GM13976 (cell line): ENCODE measurements around the gene CCDC40.

Experiments used
- DNase-seq: peaks from one replicate; pipeline ENCODE4 v3.0.0; 2012; ENCODE audit warnings: low spot score
- CTCF ChIP-seq: IDR thresholded peaks from 2 replicates; pipeline ENCODE4 v1.5.1; 2012; ENCODE audit warnings: borderline replicate concordance, mild to moderate bottlenecking; ENCODE audit not compliant: insufficient read depth; ENCODE audit errors: extremely low read depth, missing control alignments, control extremely low read depth
- in situ Hi-C: fragments of 300-500 bp; cut with MboI; formaldehyde crosslinking; loops from one replicate; pipeline ENCODE4 v1.12.0; 2022; ENCODE audit warnings: low sequenced_read_pairs, mixed read lengths, inconsistent platforms; ENCODE audit not compliant: unreplicated experiment

The CCDC40 gene

DNA sequence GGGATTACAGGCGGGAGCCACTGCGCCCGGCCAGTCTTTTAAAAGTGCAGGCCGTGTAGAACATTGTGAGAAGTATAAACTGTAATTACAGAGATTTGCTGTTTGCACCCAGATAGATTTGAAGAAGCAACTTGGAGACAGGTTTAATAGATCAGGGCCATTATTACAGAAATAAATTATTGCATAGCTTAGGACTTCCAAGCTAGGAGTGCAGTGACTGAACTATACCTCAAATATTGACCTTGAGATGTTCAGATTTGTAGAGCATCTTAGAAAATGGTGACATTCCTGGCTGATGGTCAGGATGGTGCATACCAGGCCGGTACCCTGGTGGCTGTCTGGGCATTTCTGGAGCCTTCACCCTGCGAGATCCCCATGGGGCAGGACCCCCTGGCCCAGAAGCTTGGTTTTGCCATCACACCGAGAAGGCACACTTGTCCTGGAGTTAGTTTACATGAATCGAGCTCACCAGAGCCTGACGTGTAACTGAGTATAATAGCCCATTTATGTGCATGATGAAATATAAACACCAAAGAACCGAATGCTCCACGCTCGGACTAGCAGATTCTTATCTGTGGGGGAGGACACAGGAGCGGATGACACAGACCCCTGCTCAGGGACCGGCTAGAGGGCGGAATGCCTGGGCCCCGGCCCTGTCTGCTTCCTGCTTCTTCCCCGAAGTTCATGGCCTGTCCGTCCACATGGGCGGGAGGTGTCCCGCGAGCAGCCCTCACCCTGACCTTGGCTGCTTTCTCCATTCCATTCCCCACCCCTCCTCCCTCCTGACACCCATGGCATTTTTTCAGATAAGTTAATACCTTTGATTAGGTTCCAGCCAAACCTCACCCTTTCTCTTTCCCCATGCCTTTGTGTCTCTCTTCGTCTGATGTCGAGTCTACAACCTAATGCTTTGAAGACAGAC lies 32.1 kb downstream of the CCDC40 start:
- in situ Hi-C loops: no loop called here
- DNase-seq: no peak

DNA sequence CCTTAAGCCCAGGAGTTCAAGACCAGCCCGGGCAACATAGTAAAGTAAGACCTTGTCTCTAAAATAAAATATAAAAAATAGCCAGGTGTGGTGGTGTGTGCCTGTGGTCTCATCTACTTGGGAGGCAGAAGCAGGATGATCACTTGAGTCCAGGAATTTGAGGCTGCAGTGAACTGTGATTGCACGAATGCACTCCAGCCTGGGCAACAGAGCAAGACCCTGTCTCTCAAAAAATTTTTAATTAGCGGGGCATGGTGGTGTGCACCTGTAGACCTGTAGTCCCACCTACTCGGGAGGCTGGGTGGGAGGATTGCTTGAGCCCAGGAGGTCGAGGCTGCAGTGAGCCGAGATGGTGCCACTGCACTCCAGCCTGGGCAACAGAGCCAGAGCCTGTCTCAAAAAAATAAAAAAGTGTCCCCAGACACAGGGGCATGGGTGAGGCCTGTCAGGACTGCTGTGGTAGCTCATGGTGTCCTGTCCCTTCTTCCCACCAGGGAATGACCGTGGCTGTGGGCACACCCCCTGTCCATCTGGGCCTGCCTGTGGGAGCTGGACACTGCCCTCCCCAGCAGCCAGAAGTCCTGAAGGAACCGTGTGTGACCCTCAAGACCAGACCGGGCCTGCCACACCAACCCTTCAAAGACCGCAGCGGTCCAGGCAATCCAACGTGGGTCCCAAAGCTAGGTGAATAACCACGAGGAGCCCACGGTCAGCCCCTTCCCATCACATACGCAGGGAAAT lies 34.1 kb downstream of the CCDC40 start:
- no peak for DNase-seq
- in situ Hi-C loops: no loop called here
- TF ChIP-seq CTCF: no peak

More for the DNA sequence above, 32.1 kb downstream of the CCDC40 start:
- no peak for TF ChIP-seq CTCF

- in situ Hi-C loops: no loop called here
These were observed 34.8 kb downstream of the CCDC40 start for GRCh38 chr17:80071116-80071841.

GRCh38 chr17:80072410-80072809 lies 36.0 kb downstream of the CCDC40 start:
- no peak for DNase-seq
- no peak for TF ChIP-seq CTCF

More at GRCh38 chr17:80071116-80071841, 34.8 kb downstream of the CCDC40 start:
- no peak for DNase-seq
- TF ChIP-seq CTCF: no peak

DNA sequence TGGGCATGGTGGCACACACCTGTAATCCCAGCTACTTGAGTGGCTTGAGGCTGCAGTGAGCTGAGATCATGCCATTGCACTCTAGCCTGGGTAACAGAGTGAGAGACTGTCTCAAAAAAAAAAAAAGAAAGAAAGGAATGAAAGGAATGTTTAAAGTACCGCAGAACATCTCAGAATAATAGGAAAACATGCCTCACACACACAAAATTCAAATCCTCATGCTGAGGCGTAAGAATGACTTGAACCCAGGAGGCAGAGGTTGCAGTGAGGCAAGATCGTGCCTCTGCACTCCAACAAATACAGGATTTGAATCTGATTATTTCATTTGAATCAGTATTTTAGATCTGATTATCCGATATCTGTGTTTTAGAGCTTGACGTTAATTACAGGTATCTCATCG lies 43.6 kb downstream of the CCDC40 start:
- in situ Hi-C loops: no loop called here
- no peak for DNase-seq
- no peak for TF ChIP-seq CTCF

More at GRCh38 chr17:80072410-80072809, 36.0 kb downstream of the CCDC40 start:
- in situ Hi-C loops: no loop called here

DNA sequence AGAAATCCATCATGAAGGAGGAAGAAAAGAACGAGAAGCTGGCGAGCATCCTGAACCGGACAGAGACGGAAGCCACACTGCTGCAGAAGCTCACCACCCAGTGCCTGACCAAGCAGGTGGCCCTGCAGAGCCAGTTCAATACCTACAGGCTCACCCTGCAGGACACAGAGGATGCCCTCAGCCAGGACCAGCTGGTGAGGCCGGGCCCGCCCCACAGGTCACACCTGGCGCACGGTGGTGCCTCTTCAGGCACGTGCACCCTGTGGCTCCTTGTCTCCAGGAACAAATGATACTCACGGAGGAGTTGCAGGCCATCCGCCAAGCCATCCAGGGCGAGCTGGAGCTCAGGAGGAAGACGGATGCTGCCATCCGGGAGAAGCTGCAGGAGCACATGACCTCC lies 45.2 kb downstream of the CCDC40 start:
- in situ Hi-C loops: no loop called here
- no peak for TF ChIP-seq CTCF
- DNase-seq: no peak
